Colonic mucosa (tissue), 4 donors: ENCODE results near the gene PGRMC2. TPM values are rescaled to one million over a fixed set of nuclear protein-coding genes. Genes with fewer than 3 reads are reported as not detected.

Source experiments
- DNase-seq: peaks from one replicate; pipeline ENCODE4 v3.0.0-alpha.2; 2020
- H3K27ac ChIP-seq: fragments of 200-600 bp; one replicate; pipeline ENCODE4 v1.8.0; 2021
- H3K27me3 ChIP-seq: fragments of 200-600 bp; one replicate; pipeline ENCODE4 v1.8.0; 2021
- H3K36me3 ChIP-seq: fragments of 200-600 bp; one replicate; pipeline ENCODE4 v1.8.0; 2021
- H3K4me1 ChIP-seq: fragments of 200-600 bp; one replicate; pipeline ENCODE4 v1.8.0; 2021; ENCODE audit warnings: mild to moderate bottlenecking
- H3K4me3 ChIP-seq: fragments of 200-600 bp; one replicate; pipeline ENCODE4 v1.8.0; 2021
- H3K9ac ChIP-seq, 2 donors: one replicate each; pipeline ENCODE4 v1.7.0; 2013; ENCODE audit warnings: control low read depth in 2 of 2, low read depth in 2 of 2, low read length in 2 of 2
- H3K9me3 ChIP-seq: fragments of 200-600 bp; one replicate; pipeline ENCODE4 v1.8.0; 2021
- CTCF ChIP-seq: fragments of 200-600 bp; IDR thresholded peaks from one replicate; pipeline ENCODE4 v1.8.0; 2022; ENCODE audit warnings: antibody characterized with exemption, mild to moderate bottlenecking
- intact Hi-C: fragments of 100-400 bp; cut with DNase I; formaldehyde crosslinking; loops from one replicate; pipeline ENCODE4 v1.14.1; 2022
- total RNA-seq, 2 donors: library from RNA; stranded (reverse); fragmentation: NEBNext Ultra II Directional in 1 of 2; extraction: Animal tissue kit (Norgen Biotek cat#: 25700) in 1 of 2; gene quantifications; one replicate each; pipeline ENCODE4 v1.2.1, GENCODE V29; 2021
- donor health status: healthy.
- donor health status: DM: no; HTN: no; CAD: no.
- donor health status: DM: no; HTN: no; CAD: no.

The PGRMC2 gene, protein sequence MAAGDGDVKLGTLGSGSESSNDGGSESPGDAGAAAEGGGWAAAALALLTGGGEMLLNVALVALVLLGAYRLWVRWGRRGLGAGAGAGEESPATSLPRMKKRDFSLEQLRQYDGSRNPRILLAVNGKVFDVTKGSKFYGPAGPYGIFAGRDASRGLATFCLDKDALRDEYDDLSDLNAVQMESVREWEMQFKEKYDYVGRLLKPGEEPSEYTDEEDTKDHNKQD
- total RNA-seq: 100 to 1,000 TPM in 1 of 2 donors, 10 to 100 TPM in 1; 76.3 to 116 TPM

GRCh38 chr4:128287141-128287870 lies at the start of gene PGRMC2:
PGRMC2 (minus strand) TSS chr4:128287813; CDS start chr4:128287790, 23 bp downstream.
- no peak for TF ChIP-seq CTCF
- Histone ChIP-seq H3K9ac (peak within 1 kb of the TSS; percentile 86 to 93), H3K4me1 (no peaks in the 10 kb centered on the region), H3K27me3 (no peaks in the 10 kb centered on the region), H3K9me3 (no peaks in the 10 kb centered on the region), H3K27ac (peak within 1 kb of the TSS; percentile 93), H3K4me3 (peak within 1 kb of the TSS; percentile 74), H3K36me3 (no peaks in the 10 kb centered on the region)
- peak; percentile 50 for DNase-seq
- intact Hi-C loops: loop anchor here (5.0 to 10.0 kb wide), 3 partner anchors 93 to 225 kb away; partner anchors contain the start of gene LARP1B

DNA sequence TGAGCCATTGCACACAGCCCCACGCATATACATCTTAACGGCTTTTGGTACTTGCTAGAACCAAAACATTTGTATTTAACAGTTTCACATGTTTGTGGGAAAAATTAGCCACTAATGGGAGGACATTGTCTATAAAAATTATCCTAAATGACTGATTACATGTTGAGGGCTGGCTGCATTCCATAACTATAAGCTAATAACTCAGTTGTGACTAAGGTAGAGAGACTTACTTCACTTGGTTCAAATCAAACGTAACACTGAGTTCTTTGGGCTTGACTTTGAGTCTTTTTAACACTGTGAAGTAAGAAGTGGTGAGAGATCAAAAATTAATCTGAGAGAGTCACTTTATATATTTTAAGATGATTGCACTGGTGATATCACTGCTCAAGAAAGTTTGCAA lies 47.9 kb upstream of the PGRMC2 start:
- H3K27ac ChIP-seq: no peak overlapping the region
- H3K27me3 ChIP-seq: no peaks in the 10 kb centered on the region
- no peak for TF ChIP-seq CTCF
- intact Hi-C loops: no loop called here
- no peaks in the 10 kb centered on the region for H3K9me3 ChIP-seq
- no peaks in the 10 kb centered on the region for H3K4me1 ChIP-seq
- H3K9ac ChIP-seq: no peak overlapping the region
- H3K4me3 ChIP-seq: no peak overlapping the region
- H3K36me3 ChIP-seq: no peaks in the 10 kb centered on the region
- no peak for DNase-seq

- DNase-seq: no peak
- no peak overlapping the region for H3K9ac ChIP-seq
- intact Hi-C loops: no loop called here
- no peak overlapping the region for H3K4me3 ChIP-seq
- no peaks in the 10 kb centered on the region for H3K36me3 ChIP-seq
- TF ChIP-seq CTCF: no peak
- no peaks in the 10 kb centered on the region for H3K9me3 ChIP-seq
- no peak overlapping the region for H3K27ac ChIP-seq
- H3K27me3 ChIP-seq: no peaks in the 10 kb centered on the region
- H3K4me1 ChIP-seq: no peaks in the 10 kb centered on the region
These were observed 46.6 kb upstream of the PGRMC2 start for GRCh38 chr4:128334256-128334655.

- no peak for TF ChIP-seq CTCF
- Histone ChIP-seq H3K9me3 (no peaks in the 10 kb centered on the region), H3K4me1 (no peaks in the 10 kb centered on the region), H3K9ac (no peak overlapping the region), H3K27me3 (no peaks in the 10 kb centered on the region), H3K27ac (no peak overlapping the region), H3K36me3 (no peaks in the 10 kb centered on the region), H3K4me3 (no peak overlapping the region)
- intact Hi-C loops: no loop called here
- no peak for DNase-seq
These were observed 45.9 kb upstream of the PGRMC2 start for GRCh38 chr4:128333309-128334018.

DNA sequence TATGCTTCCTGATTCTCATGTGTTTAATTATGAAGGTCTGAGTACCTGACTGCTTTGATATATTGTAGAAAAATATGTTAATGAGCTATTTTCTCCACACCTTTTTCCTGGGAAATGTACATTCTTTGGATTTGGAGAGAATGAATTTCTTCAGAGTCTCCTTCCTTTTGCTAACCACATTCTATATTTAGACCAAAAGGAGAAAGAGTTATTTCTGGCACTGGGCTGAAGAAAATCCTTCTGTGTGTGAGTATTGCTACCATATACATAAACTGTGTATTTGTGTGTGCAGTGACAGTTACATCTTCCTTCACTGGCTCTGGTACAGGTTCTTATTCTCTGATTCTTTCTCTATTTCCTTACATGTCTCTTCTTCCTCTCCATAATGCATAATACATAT lies 44.5 kb upstream of the PGRMC2 start:
- H3K36me3 ChIP-seq: no peaks in the 10 kb centered on the region
- no peaks in the 10 kb centered on the region for H3K27me3 ChIP-seq
- no peaks in the 10 kb centered on the region for H3K9me3 ChIP-seq
- no peak overlapping the region for H3K27ac ChIP-seq
- H3K9ac ChIP-seq: no peak overlapping the region
- no peak for DNase-seq
- intact Hi-C loops: no loop called here
- H3K4me3 ChIP-seq: no peak overlapping the region
- no peaks in the 10 kb centered on the region for H3K4me1 ChIP-seq
- no peak for TF ChIP-seq CTCF
